NK-92 (cell line): ENCODE measurements around the gene POTEF.
"Not testable (repeated sequence)": the region's sequence is repeated elsewhere in the genome, so short reads cannot be mapped to it uniquely, and the experiment has no call there.

Experiments
- DNase-seq: peaks from one replicate; lab custom pipeline; 2025; ENCODE audit not compliant: unreplicated experiment; lab: John Stamatoyannopoulos, UW

POTEF gene

DNA sequence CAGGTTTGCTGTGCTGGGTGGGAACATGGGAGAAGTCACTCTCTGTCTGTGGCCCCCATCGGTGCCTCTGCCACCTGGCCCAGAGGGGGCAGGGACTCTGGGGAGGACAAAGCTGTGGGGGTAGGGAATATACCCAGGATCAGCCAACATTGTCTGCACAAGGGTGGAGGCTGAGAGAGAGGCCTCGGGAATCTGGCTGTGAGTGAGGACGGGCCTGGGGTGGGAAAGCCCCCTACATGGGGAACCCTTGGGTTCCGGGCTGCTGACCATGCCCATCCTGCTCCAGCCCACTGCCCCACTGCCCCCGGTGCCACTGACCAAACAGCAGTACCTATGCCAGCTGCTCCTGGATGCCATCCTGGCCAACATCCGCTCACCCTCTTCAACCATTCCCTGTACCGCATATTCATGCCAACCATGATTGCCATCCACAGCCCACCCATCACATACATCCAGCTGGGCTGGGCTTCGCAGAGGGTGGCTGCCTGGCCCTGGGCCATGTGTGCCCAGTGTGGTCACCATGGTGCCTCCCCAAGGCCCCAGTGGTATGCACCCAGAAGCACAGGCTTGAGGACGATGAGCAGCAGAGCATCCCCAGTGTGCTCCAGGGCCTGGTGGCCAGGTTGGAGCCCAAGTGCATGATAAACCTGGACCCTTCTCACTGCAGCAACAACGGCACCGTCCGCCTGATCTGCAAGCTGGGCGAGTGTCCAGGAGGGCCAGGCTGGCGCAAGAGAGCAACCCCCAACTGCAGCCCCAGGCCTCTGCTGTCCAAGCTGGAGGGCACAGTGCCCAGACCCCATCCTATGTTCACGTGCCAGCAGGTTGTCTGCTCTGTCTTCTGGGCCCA lies 6.9 kb upstream of the POTEF start:
- DNase-seq = no peak

- DNase-seq = not testable (repeated sequence)
Measured at GRCh38 chr2:130128464-130128863, 558 bp downstream of the POTEF start.

DNA sequence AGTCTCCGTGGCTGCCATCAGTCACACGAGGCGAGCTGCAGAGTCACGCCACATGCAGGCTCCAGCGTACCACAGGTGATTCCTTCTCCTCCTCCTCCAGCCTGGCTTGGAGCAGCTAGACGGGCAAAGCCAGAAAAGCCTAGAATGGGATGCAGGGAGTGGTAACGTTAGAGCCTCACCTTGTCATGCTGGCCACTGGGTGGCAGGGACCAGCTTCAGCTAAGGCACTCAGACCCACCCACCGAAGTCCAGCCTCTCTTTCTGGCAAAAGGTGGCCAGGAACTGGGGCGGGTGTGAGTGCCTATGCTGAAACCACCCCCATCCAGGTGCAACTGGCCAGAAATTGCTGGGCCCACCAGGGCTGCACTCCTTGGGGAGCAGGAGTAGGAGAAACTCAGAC lies 1.3 kb downstream of the POTEF start:
- DNase-seq = not testable (repeated sequence)

GRCh38 chr2:130120924-130121323 lies 8.1 kb downstream of the POTEF start:
- not testable (repeated sequence) for DNase-seq

- not testable (repeated sequence) for DNase-seq
Measured at GRCh38 chr2:130102597-130103363, 26.2 kb downstream of the POTEF start.

GRCh38 chr2:130062645-130063044 lies 66.4 kb downstream of the POTEF start:
- not testable (repeated sequence) for DNase-seq

DNA sequence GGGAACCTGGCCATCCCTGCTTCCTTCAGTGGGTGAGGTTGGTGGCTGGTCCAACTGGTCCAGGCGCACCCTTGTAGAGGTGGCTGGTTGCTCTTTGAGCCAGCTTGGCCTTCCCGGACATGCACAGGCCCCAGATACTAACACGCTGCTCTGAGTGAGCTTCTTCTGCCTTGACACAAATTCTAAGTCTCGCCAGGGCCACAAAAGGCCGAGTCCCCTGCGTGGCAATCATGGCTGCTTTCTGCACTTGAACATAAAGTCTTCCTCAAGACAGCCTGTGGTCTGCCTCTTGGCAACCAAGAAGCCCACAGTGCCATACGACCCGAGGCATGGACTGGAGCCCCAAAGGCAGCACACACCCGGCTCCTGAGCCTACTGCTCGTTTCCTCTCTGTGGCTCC lies 69.0 kb downstream of the POTEF start:
- DNase-seq = not testable (repeated sequence)

- not testable (repeated sequence) for DNase-seq
Measured at GRCh38 chr2:130056336-130056735, 72.7 kb downstream of the POTEF start.

DNA sequence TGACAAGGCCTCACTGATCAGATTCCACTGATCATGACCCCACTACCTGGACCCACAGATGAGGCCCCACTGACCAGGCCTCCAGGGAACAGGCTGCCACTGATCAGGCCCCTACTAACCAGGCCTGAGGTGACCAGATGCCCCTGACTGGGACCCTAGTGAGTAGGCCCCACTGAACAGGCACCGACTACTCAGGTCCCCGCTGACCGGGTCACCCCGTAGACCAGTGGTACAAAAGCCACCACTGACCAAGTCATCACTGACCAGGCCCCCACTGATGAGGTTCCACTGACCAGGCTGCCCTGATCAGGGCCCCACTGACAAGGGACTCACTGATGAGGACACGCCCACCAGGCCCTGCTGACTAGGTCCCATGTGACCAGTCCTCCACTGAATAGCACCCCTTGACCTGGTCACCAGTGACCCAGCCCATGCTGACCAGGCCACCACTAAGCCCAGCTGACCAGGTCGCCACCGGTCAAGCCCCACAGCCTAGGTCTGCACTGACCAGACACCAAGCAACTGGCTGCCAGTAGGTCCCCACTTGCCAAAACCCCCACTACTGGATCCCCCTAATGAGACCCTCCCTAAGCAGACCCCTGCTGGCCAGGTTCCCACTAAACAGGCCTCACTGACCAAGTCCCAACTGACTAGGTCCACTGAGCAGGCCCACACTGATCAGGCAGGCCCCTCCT lies 75.7 kb downstream of the POTEF start:
- DNase-seq = not testable (repeated sequence)

GRCh38 chr2:130052376-130052775 lies 76.6 kb downstream of the POTEF start:
- DNase-seq = not testable (repeated sequence)

DNA sequence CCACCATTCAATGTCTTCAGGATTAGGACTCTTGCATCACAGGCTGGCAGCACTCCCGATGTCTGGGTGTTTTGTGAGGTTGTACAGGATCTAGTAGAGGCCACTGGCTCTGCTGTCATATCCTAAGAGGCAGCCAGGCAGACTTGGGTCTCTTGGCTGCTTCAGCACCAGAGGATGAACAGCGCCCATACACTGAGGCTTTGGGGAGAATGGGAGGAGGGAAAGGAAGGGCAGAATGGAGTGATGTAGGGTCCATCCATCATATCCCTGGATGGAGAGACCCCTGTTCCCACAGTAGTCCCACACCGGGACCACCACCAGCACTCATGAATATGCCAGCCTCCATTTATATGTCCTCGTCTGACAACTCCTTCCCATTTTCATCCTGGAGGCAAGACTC lies 80.6 kb downstream of the POTEF start:
- not testable (repeated sequence) for DNase-seq

- not testable (repeated sequence) for DNase-seq
Measured at GRCh38 chr2:130038265-130038603, 90.8 kb downstream of the POTEF start.

DNA sequence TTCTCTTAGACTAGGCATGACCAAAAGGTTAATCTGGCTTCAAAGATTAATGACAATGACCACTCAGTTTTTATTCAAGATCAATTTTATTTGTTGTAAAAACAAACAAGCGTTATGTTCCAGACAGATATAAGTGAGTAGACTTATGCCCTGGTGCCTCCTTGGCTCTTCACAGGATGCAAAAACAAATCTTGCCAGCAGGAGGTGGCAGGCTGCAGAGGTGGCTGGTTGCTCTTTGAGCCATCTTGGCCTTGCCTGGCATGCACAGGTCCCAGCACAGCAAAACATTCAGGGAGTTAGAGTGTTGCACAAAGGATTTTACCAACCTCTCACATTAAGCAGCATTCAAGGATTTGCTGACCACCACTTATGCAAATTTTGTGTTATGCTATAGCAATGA lies 103.1 kb downstream of the POTEF start:
- DNase-seq = not testable (repeated sequence)
